ENCODE measurements around the gene ROBO1. TPM values are rescaled to one million over a fixed set of nuclear protein-coding genes. Genes with fewer than 3 reads are reported as not detected.

ROBO1 gene
- total RNA-seq, 4 donors from 2014 or later = 8.6 to 26.3 (median 16.6) TPM

DNA sequence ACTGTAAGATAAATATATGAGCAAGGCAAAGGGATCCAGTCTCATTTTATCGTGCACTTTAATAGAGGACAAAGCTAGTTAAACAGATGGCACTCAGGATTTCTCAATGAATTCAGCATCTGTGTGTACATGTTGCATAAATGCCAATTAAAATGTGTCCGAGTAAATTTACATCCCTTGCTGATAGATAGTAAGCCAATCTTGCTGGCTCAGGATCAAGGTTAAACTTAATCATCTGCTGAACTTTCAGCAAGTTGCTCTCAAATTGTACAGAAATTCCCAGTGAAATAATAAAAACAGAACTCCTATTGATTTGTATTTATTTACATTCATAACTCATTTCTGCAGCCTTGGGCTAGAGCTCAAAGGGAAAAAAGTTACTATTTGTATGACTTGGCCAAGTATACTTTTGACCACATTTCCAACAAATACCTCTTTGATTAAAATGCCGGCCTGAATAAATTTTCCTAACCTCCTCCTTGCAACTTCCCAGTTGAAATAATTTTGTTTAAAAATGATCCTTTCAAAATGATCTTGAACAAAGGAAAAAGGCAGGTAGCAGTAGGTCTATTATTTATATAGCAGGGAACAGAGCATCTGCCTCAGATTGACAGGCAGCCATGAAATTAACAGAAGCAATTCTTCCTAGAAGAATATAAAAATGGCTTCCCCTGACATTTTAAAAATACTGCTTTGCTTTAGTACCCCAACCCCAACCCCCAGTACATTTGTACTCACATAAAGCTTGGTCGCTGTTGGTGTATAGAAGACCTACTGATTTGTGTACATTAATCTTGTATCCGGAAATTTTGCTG lies 1001.9 kb downstream of the ROBO1 start:
- H3K27ac ChIP-seq = no peak overlapping the region
- H3K36me3 ChIP-seq = no peaks in the 10 kb centered on the region
- WGBS, 2 donors = 85 to 89% methylated on average over 5 of the region's 5 CpGs
- DNase-seq = no peak
- H3K4me1 ChIP-seq = no peaks in the 10 kb centered on the region
- no peak overlapping the region for H3K4me3 ChIP-seq (replicated peaks in 1 of 3)
- TF ChIP-seq POLR2A (IDR thresholded peaks at IDR 0.05) = no peak
- TF ChIP-seq, protein P1, sequence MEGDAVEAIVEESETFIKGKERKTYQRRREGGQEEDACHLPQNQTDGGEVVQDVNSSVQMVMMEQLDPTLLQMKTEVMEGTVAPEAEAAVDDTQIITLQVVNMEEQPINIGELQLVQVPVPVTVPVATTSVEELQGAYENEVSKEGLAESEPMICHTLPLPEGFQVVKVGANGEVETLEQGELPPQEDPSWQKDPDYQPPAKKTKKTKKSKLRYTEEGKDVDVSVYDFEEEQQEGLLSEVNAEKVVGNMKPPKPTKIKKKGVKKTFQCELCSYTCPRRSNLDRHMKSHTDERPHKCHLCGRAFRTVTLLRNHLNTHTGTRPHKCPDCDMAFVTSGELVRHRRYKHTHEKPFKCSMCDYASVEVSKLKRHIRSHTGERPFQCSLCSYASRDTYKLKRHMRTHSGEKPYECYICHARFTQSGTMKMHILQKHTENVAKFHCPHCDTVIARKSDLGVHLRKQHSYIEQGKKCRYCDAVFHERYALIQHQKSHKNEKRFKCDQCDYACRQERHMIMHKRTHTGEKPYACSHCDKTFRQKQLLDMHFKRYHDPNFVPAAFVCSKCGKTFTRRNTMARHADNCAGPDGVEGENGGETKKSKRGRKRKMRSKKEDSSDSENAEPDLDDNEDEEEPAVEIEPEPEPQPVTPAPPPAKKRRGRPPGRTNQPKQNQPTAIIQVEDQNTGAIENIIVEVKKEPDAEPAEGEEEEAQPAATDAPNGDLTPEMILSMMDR (IDR thresholded peaks at IDR 0.05) = no peak
- no peaks in the 10 kb centered on the region for H3K9me3 ChIP-seq
- intact Hi-C loops (cut with DNase I) = no loop called here
- H3K27me3 ChIP-seq = no peaks in the 10 kb centered on the region

DNA sequence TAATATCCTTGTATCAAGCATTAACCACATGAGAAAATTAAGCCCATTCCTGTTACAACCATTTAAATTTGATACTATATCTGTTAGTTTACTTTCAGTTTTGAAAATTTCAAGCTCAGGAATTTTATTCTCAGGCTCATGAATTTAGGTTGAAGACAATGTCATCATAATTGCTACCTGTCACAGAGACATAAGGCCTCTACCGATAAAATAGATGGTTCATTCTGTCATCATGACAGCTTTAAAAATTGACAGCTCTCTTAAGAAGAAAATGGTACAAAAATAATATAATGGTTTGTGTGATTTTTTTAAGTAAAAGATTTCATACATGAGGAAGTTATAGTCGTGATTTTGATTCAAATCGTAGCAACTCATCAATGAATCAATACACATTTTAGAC lies 1003.2 kb downstream of the ROBO1 start:
- Histone ChIP-seq H3K27me3 (no peaks in the 10 kb centered on the region), H3K27ac (no peak overlapping the region), H3K9me3 (no peaks in the 10 kb centered on the region), H3K4me3 (replicated peaks in 1 of 3) (no peak overlapping the region), H3K4me1 (no peaks in the 10 kb centered on the region), H3K36me3 (no peaks in the 10 kb centered on the region)
- TF ChIP-seq, protein P1 (IDR thresholded peaks at IDR 0.05) = no peak
- TF ChIP-seq POLR2A (IDR thresholded peaks at IDR 0.05) = no peak
- intact Hi-C loops (cut with DNase I) = no loop called here
- DNase-seq = no peak
- 93 to 96% methylated on average over 3 of the region's 3 CpGs for WGBS, 2 donors

- Histone ChIP-seq H3K4me3 (replicated peaks in 1 of 3) (no peak overlapping the region), H3K9me3 (no peaks in the 10 kb centered on the region), H3K36me3 (no peaks in the 10 kb centered on the region), H3K27me3 (no peaks in the 10 kb centered on the region), H3K27ac (no peak overlapping the region), H3K4me1 (no peaks in the 10 kb centered on the region)
- intact Hi-C loops (cut with DNase I) = no loop called here
- no peak for TF ChIP-seq POLR2A (IDR thresholded peaks at IDR 0.05)
- TF ChIP-seq, protein P1 (IDR thresholded peaks at IDR 0.05) = no peak
- DNase-seq = no peak
- WGBS, 2 donors = 84 to 85% methylated on average over 1 of the region's 1 CpG
Measured at GRCh38 chr3:78762121-78762520, 1005.7 kb downstream of the ROBO1 start.

GRCh38 chr3:78761126-78761525 lies 1006.7 kb downstream of the ROBO1 start:
- intact Hi-C loops (cut with DNase I) = no loop called here
- no peak for DNase-seq
- H3K4me3 ChIP-seq (replicated peaks in 1 of 3) = no peak overlapping the region
- TF ChIP-seq POLR2A (IDR thresholded peaks at IDR 0.05) = no peak
- 37 to 43% methylated on average over 2 of the region's 2 CpGs for WGBS, 2 donors
- no peaks in the 10 kb centered on the region for H3K4me1 ChIP-seq
- H3K36me3 ChIP-seq = no peaks in the 10 kb centered on the region
- H3K27ac ChIP-seq = no peak overlapping the region
- no peaks in the 10 kb centered on the region for H3K27me3 ChIP-seq
- H3K9me3 ChIP-seq = no peaks in the 10 kb centered on the region

DNA sequence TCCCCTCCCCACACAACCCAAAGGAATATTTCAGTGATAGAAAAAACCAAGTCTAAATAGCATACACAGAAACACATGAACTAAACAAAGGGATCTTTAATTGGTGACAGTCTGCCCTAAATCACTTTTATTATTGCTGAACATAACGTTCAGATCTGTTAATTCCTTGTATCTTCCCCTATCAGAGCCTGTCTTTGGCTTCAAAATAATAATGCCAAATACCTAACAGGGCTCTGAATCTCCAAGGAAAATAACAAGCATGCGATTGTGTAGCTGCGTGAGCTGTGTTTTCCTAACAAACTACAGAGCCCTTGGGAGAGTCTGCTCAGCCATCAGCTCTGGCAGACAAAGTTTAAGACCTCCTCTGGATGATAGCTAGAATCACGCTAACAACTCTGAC lies 1010.1 kb downstream of the ROBO1 start:
- no peak overlapping the region for H3K27ac ChIP-seq
- TF ChIP-seq POLR2A (IDR thresholded peaks at IDR 0.05) = no peak
- TF ChIP-seq, protein P1 (IDR thresholded peaks at IDR 0.05) = no peak
- H3K36me3 ChIP-seq = no peaks in the 10 kb centered on the region
- no peaks in the 10 kb centered on the region for H3K27me3 ChIP-seq
- DNase-seq = no peak
- peaks cover 0 to 5% of the 10 kb centered on the region in 2 donors for H3K4me1 ChIP-seq
- intact Hi-C loops (cut with DNase I) = no loop called here
- no peaks in the 10 kb centered on the region for H3K9me3 ChIP-seq
- WGBS, 2 donors = 74 to 78% methylated on average over 4 of the region's 4 CpGs
- H3K4me3 ChIP-seq (replicated peaks in 1 of 3) = no peak overlapping the region

All from thyroid gland (tissue), 4 donors.